HepG2 (cell line): ENCODE data around the gene SLC45A2. TPM values are rescaled to one million over a fixed set of nuclear protein-coding genes. Genes with fewer than 3 reads are reported as not detected.

ENCODE experiments used
- ATAC-seq: fragments of 200-7000 bp; cut with Tn5 transposase; 3 replicates; pipeline ENCODE4 v1.9.1; 2020; ENCODE audit warnings: mild to moderate bottlenecking, moderate library complexity
- BruUV-seq: library from RNA; stranded (reverse); fragments of 400-500 nt; replicated peaks from 2 replicates; lab custom pipeline; 2021; lab: Mats Ljungman, UMichigan
- CTCF ChIA-PET: fragments of 300-600 bp; formaldehyde crosslinking; extraction: SDS; loops from one replicate; lab custom pipeline; 2021; ENCODE audit warnings: low total read pairs, inconsistent platforms, low intra/inter-chr PET ratio; lab: Yijun Ruan, JAX
- POLR2A ChIA-PET: fragments of 350-600 bp; sonication (Branson Sonifier 250); formaldehyde crosslinking; loops from one replicate; lab custom pipeline; 2020; ENCODE audit warnings: antibody characterized with exemption, inconsistent platforms; lab: Yijun Ruan, JAX
- DNase-seq: peaks from one replicate; pipeline ENCODE4 v3.0.0-alpha.2; 2015; ENCODE audit warnings: low spot score
- FAIRE-seq: peaks from 3 replicates; lab custom pipeline; 2011; peaks lifted over from hg19 to GRCh38; lab: Jason Lieb, UNC
- H2AFZ ChIP-seq: one replicate; pipeline ENCODE4 v1.6.1; 2011; ENCODE audit warnings: low read length, inconsistent platforms
- H3K27ac ChIP-seq: fragments of 300-600 bp; 3 replicates; pipeline ENCODE4 v1.8.0; 2011; ENCODE audit warnings: mixed run types, mild to moderate bottlenecking, mixed read lengths, low read length, inconsistent platforms; ENCODE audit not compliant: insufficient read depth; ENCODE audit errors: extremely low read length
- H3K27me3 ChIP-seq, 2 experiments: fragments of 200-600 bp in 1 of 2; 2 replicates in 1 of 2; 3 replicates in 1 of 2; pipeline versions ENCODE4 v1.6.0 to v1.8.0; 2011; ENCODE audit warnings: low read length in 2 of 2, mild to moderate bottlenecking in 2 of 2, moderate library complexity in 2 of 2, inconsistent platforms in 1 of 2; ENCODE audit not compliant: insufficient read depth in 2 of 2, control insufficient read depth in 1 of 2
- H3K36me3 ChIP-seq, 2 experiments: fragments of 200-600 bp in 1 of 2; replicated peaks in 1 of 2; 2 replicates in 1 of 2; 3 replicates in 1 of 2; pipeline versions ENCODE4 v1.5.1 to v1.8.0; 2011; ENCODE audit warnings: low read length in 2 of 2, inconsistent platforms in 1 of 2; ENCODE audit not compliant: insufficient read depth in 2 of 2, control insufficient read depth in 1 of 2
- H3K4me1 ChIP-seq: 2 replicates; pipeline ENCODE4 v1.5.1; 2012; ENCODE audit warnings: low read length, inconsistent platforms; ENCODE audit not compliant: insufficient read depth
- H3K4me2 ChIP-seq: 2 replicates; pipeline ENCODE4 v1.6.0; 2011; ENCODE audit warnings: low read depth, low read length, inconsistent platforms
- H3K4me3 ChIP-seq, 3 experiments: fragments of 200-600 bp in 1 of 3; sonication (generic), shearing (Covaris generic) in 1 of 3; replicated peaks in 1 of 3; 2 replicates each; pipeline ENCODE4 v1.5.1; 2011 to 2016; ENCODE audit warnings: low read length in 3 of 3, inconsistent platforms in 2 of 3, low read depth in 2 of 3, mild to moderate bottlenecking in 2 of 3, control low read depth in 1 of 3, mixed read lengths in 1 of 3; ENCODE audit not compliant: insufficient read depth in 1 of 3
- H3K79me2 ChIP-seq: one replicate; pipeline ENCODE4 v1.6.1; 2011; ENCODE audit warnings: low read length, inconsistent platforms; ENCODE audit not compliant: insufficient read depth
- H3K9ac ChIP-seq: 2 replicates; pipeline ENCODE4 v1.6.0; 2011; ENCODE audit warnings: mild to moderate bottlenecking, low read depth, low read length, inconsistent platforms; ENCODE audit not compliant: insufficient read depth
- H3K9me3 ChIP-seq: 2 replicates; pipeline ENCODE4 v1.5.1; 2012; ENCODE audit warnings: mild to moderate bottlenecking, low read length
- H4K20me1 ChIP-seq: 2 replicates; pipeline ENCODE4 v1.6.0; 2011; ENCODE audit warnings: inconsistent platforms, mild to moderate bottlenecking, low read length, moderate library complexity; ENCODE audit not compliant: insufficient read depth
- PREB ChIP-seq: sonication (generic); formaldehyde crosslinking; IDR thresholded peaks from 2 replicates; pipeline ENCODE4 v1.4.0; 2020; ENCODE audit warnings: missing genetic modification reagents
- RXRB ChIP-seq: IDR thresholded peaks from 2 replicates; pipeline ENCODE4 v1.6.1; 2016; ENCODE audit warnings: borderline replicate concordance, missing genetic modification reagents, missing compliant biosample characterization
- ZNF30 ChIP-seq: sonication (generic); formaldehyde crosslinking; IDR thresholded peaks from 2 replicates; pipeline ENCODE4 v1.5.0; 2020; ENCODE audit warnings: mild to moderate bottlenecking, missing genetic modification reagents
- WGBS: methylation state at CpG from one replicate; pipeline ENCODE4 v1.1.6; 2017; ENCODE audit warnings: low lambda C conversion rate; 5-methylcytosine and 5-hydroxymethylcytosine counted together
- in situ Hi-C: cut with HindIII; loops from 2 replicates; pipeline ENCODE4 v1.10.0; 2017; ENCODE audit warnings: low pct_unique_long_range_greater_than_20kb; ENCODE audit not compliant: extremely low pct_ligation_motif_present
- intact Hi-C: fragments of 100-400 bp; cut with micrococcal nuclease; formaldehyde crosslinking; loops from one replicate; pipeline ENCODE4 v1.10.0; 2022; ENCODE audit not compliant: unreplicated experiment
- polyA plus RNA-seq, 8 experiments: library from polyadenylated mRNA; depleted of rRNA in 3 of 8; stranded (reverse) in 7 of 8; unstranded in 1 of 8; fragments of >200 nt; fragmentation: Illumina TruSeq in 4 of 8; extraction: Trizol in 4 of 8; gene quantifications; 2 replicates each; pipeline versions ENCODE4 v1.2.1 to v1.2.3, GENCODE V29; 2011 to 2016; ENCODE audit warnings: low read depth in 4 of 8, missing spikeins in 1 of 8, mixed read lengths in 1 of 8; ENCODE audit not compliant: insufficient read depth in 1 of 8
- small RNA-seq, 3 experiments: library from RNA; depleted of rRNA; stranded (forward); fragments of <200 nt; gene quantifications; one replicate each; pipeline ENCODE3, GENCODE V24; 2012; ENCODE audit warnings: low read depth in 2 of 3, low replicate concordance in 1 of 3; ENCODE audit not compliant: insufficient read length in 3 of 3, insufficient read depth in 2 of 3
- total RNA-seq, 5 experiments: library from RNA; depleted of rRNA; stranded (reverse); fragments of >200 nt; fragmentation: Illumina TruSeq; extraction: Trizol; gene quantifications; 2 replicates each; pipeline ENCODE4 v1.2.3, GENCODE V29; 2016; ENCODE audit warnings: low read depth in 1 of 5

Gene SLC45A2
- total and polyA plus RNA-seq, 2 of the 13 experiments (the other 11 are each of a cell fraction or from before 2014, with no cell fraction given) = 0.22 to 0.24 TPM

DNA sequence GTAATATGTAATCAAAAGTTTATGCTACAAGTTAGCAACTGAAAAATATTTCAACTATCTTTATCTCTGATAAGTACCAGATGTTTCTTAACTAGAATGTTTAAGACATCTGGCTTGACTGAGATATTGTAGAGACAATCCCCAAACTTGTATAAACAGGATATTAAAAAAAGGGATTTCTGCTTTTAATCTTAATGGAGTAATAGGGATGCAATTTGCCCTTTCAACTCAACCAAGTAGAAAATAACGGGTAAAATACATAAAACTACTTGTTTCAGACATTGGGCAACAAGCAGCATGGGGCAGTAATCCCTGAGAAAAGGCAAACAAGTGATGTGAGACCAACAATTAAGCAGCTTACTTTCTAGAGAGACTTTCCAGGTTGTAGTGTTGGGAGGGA lies 83.3 kb downstream of the SLC45A2 start:
- no peak for TF ChIP-seq RXRB
- no peak for TF ChIP-seq ZNF30 (CRISPR knock-in tag)
- no peak for TF ChIP-seq PREB (CRISPR knock-in tag)
- no peaks in the 10 kb centered on the region for H3K79me2 ChIP-seq
- ChIA-PET CTCF (no interaction called here), POLR2A (no interaction called here)
- no peaks in the 10 kb centered on the region for H3K4me1 ChIP-seq
- intact Hi-C loops (no loop called here), in situ Hi-C loops (no loop called here)
- 0% methylated on average over 1 of the region's 1 CpG for WGBS
- DNase-seq (no peak), FAIRE-seq (no peak), ATAC-seq (no peak)
- no peaks in the 10 kb centered on the region; a peak in 1 of 5 replicates for H3K27me3 ChIP-seq
- H3K9ac ChIP-seq = no peak overlapping the region
- no peaks in the 10 kb centered on the region for H3K36me3 ChIP-seq
- no peak overlapping the region for H3K4me2 ChIP-seq
- no peaks in the 10 kb centered on the region for H4K20me1 ChIP-seq
- no peak overlapping the region for H3K27ac ChIP-seq
- no peak overlapping the region for H3K4me3 ChIP-seq
- no TSS peak for BruUV-seq
- H3K9me3 ChIP-seq = peaks cover 9% of the 10 kb centered on the region; the same call in 1 of the 2 replicates
- H2AFZ ChIP-seq = no peak overlapping the region

Small RNA genes lying within 50 kb of the gene (small RNA-seq; reads per million reads assigned to genes)
- gene AC139783.1 = 0 reads per million in 3 experiments

Other genes with a start within 250 kb of the SLC45A2 start
- not detected in 2 replicates for gene ADAMTS12, start 92.7 kb downstream of the SLC45A2 start, total RNA-seq (2016; rRNA removed; fragmentation: Illumina TruSeq; extraction: Trizol)
- gene ADAMTS12, start 92.7 kb downstream of the SLC45A2 start, polyA plus RNA-seq (2011; rRNA removed) = under 0.01 and 0.03 TPM in 2 replicates
- not detected in 2 replicates for gene RXFP3, start 48.3 kb downstream of the SLC45A2 start, total RNA-seq (2016; rRNA removed; fragmentation: Illumina TruSeq; extraction: Trizol)
- not detected in 2 replicates for gene RXFP3, start 48.3 kb downstream of the SLC45A2 start, polyA plus RNA-seq (2011; rRNA removed)
- gene AMACR, start 23.4 kb upstream of the SLC45A2 start, total RNA-seq (2016; rRNA removed; fragmentation: Illumina TruSeq; extraction: Trizol) = 19.7 and 27.7 TPM in 2 replicates
- 8.9 and 12.8 TPM in 2 replicates for gene AMACR, start 23.4 kb upstream of the SLC45A2 start, polyA plus RNA-seq (2011; rRNA removed)
- gene C1QTNF3, start 58.5 kb upstream of the SLC45A2 start, total RNA-seq (2016; rRNA removed; fragmentation: Illumina TruSeq; extraction: Trizol) = 1.8 and 3.3 TPM in 2 replicates
- 9.1 and 10.8 TPM in 2 replicates for gene C1QTNF3, start 58.5 kb upstream of the SLC45A2 start, polyA plus RNA-seq (2011; rRNA removed)